ENCODE measurements around the gene FRMD4A. TPM values are rescaled to one million over a fixed set of nuclear protein-coding genes. Genes with fewer than 3 reads are reported as not detected.

The FRMD4A gene
- total and polyA plus RNA-seq, 2 experiments from 2014 or later, result 11.9 to 17.5 TPM

GRCh38 chr10:13765641-13766341, 564.9 kb downstream of the FRMD4A start:
- DNase-seq, result no peak

GRCh38 chr10:13761490-13762091, 569.1 kb downstream of the FRMD4A start:
- no peak overlapping the region for H3K9ac ChIP-seq
- DNase-seq, result no peak
- in situ Hi-C loops (cut with MboI), result no loop called here
- H3K27me3 ChIP-seq (replicated peaks; ENCODE audit: insufficient read depth), result no peaks in the 10 kb centered on the region
- H3K4me3 ChIP-seq, result no peak overlapping the region
- TF ChIP-seq EZH2phosphoT487 (IDR thresholded peaks at IDR 0.05; ENCODE audit: insufficient read depth, low read depth), result no peak
- TF ChIP-seq EZH2 (IDR thresholded peaks at IDR 0.05; ENCODE audit: insufficient read depth, poor library complexity, severe bottlenecking), result no peak
- H3K79me2 ChIP-seq (ENCODE audit: insufficient read depth), result no peaks in the 10 kb centered on the region
- H3K36me3 ChIP-seq (ENCODE audit: low read depth), result no peaks in the 10 kb centered on the region; the same call in 1 of the 2 replicates
- no peak overlapping the region for H3K27ac ChIP-seq
- H3K9me3 ChIP-seq (ENCODE audit: low read depth), result no peaks in the 10 kb centered on the region
- no peak overlapping the region for H3K4me2 ChIP-seq (ENCODE audit: unreplicated experiment)
- no peak overlapping the region for H2AFZ ChIP-seq
- no peaks in the 10 kb centered on the region for H3K9me2 ChIP-seq (ENCODE audit: insufficient read depth)
- peaks cover 9% of the 10 kb centered on the region for H3K4me1 ChIP-seq (ENCODE audit: insufficient read depth)
- no peaks in the 10 kb centered on the region for H3F3A ChIP-seq (ENCODE audit: insufficient read depth)
- 93 to 98% methylated on average over 2 of the region's 2 CpGs for WGBS, 2 experiments (ENCODE audit: low coverage in 1 of 2, low lambda C conversion rate in 2 of 2, missing lambda C conversion rate in 2 of 2)
- no peaks in the 10 kb centered on the region for H4K20me1 ChIP-seq (ENCODE audit: insufficient read depth)

More at GRCh38 chr10:13765641-13766341, 564.9 kb downstream of the FRMD4A start:
- Histone ChIP-seq H2AFZ (no peak overlapping the region), H3K4me1 (ENCODE audit: insufficient read depth) (0 out of 2 replicates have a peak, but pooled peaks cover 5% of the 10 kb centered on the region), H3F3A (ENCODE audit: insufficient read depth) (no peaks in the 10 kb centered on the region), H3K79me2 (ENCODE audit: insufficient read depth) (peaks cover under 1% of the 10 kb centered on the region; the same call in 1 of the 2 replicates), H3K27ac (no peak overlapping the region), H4K20me1 (ENCODE audit: insufficient read depth) (no peaks in the 10 kb centered on the region), H3K9ac (no peak overlapping the region), H3K9me2 (ENCODE audit: insufficient read depth) (no peaks in the 10 kb centered on the region), H3K27me3 (replicated peaks; ENCODE audit: insufficient read depth) (no peaks in the 10 kb centered on the region), H3K4me3 (no peak overlapping the region), H3K36me3 (ENCODE audit: low read depth) (no peaks in the 10 kb centered on the region; the same call in 1 of the 2 replicates), H3K9me3 (ENCODE audit: low read depth) (no peaks in the 10 kb centered on the region), H3K4me2 (ENCODE audit: unreplicated experiment) (no peak overlapping the region)
- in situ Hi-C loops (cut with MboI), result no loop called here
- 93 to 95% methylated on average over 19 of the region's 19 CpGs for WGBS, 2 experiments (ENCODE audit: low coverage in 1 of 2, low lambda C conversion rate in 2 of 2, missing lambda C conversion rate in 2 of 2)
- TF ChIP-seq EZH2phosphoT487 (IDR thresholded peaks at IDR 0.05; ENCODE audit: insufficient read depth, low read depth), result no peak
- TF ChIP-seq EZH2 (IDR thresholded peaks at IDR 0.05; ENCODE audit: insufficient read depth, poor library complexity, severe bottlenecking), result no peak

- WGBS, 2 experiments (ENCODE audit: low coverage in 1 of 2, low lambda C conversion rate in 2 of 2, missing lambda C conversion rate in 2 of 2), result 96 to 98% methylated on average over 6 of the region's 6 CpGs
- Histone ChIP-seq H3K4me1 (ENCODE audit: insufficient read depth) (peaks cover 9% of the 10 kb centered on the region), H3K9me2 (ENCODE audit: insufficient read depth) (no peaks in the 10 kb centered on the region), H3K36me3 (ENCODE audit: low read depth) (no peaks in the 10 kb centered on the region; the same call in 1 of the 2 replicates), H3F3A (ENCODE audit: insufficient read depth) (no peaks in the 10 kb centered on the region), H3K4me3 (no peak overlapping the region), H3K79me2 (ENCODE audit: insufficient read depth) (no peaks in the 10 kb centered on the region), H2AFZ (no peak overlapping the region), H3K4me2 (ENCODE audit: unreplicated experiment) (no peak overlapping the region), H3K9ac (no peak overlapping the region), H3K9me3 (ENCODE audit: low read depth) (no peaks in the 10 kb centered on the region), H4K20me1 (ENCODE audit: insufficient read depth) (no peaks in the 10 kb centered on the region), H3K27me3 (replicated peaks; ENCODE audit: insufficient read depth) (no peaks in the 10 kb centered on the region), H3K27ac (no peak overlapping the region)
- in situ Hi-C loops (cut with MboI), result no loop called here
- DNase-seq, result no peak
- TF ChIP-seq EZH2phosphoT487 (IDR thresholded peaks at IDR 0.05; ENCODE audit: insufficient read depth, low read depth) (no peak), EZH2 (IDR thresholded peaks at IDR 0.05; ENCODE audit: insufficient read depth, poor library complexity, severe bottlenecking) (no peak)
These were observed 571.6 kb downstream of the FRMD4A start for GRCh38 chr10:13759168-13759567.

GRCh38 chr10:13758756-13759155, 572.0 kb downstream of the FRMD4A start:
- Histone ChIP-seq H3K27me3 (replicated peaks; ENCODE audit: insufficient read depth) (no peaks in the 10 kb centered on the region), H3K27ac (no peak overlapping the region), H3K9ac (no peak overlapping the region), H3F3A (ENCODE audit: insufficient read depth) (no peaks in the 10 kb centered on the region), H3K36me3 (ENCODE audit: low read depth) (no peaks in the 10 kb centered on the region; the same call in 1 of the 2 replicates), H3K4me1 (ENCODE audit: insufficient read depth) (peaks cover 9% of the 10 kb centered on the region), H3K79me2 (ENCODE audit: insufficient read depth) (no peaks in the 10 kb centered on the region), H4K20me1 (ENCODE audit: insufficient read depth) (no peaks in the 10 kb centered on the region), H3K4me2 (ENCODE audit: unreplicated experiment) (no peak overlapping the region), H2AFZ (no peak overlapping the region), H3K4me3 (no peak overlapping the region), H3K9me3 (ENCODE audit: low read depth) (no peaks in the 10 kb centered on the region), H3K9me2 (ENCODE audit: insufficient read depth) (no peaks in the 10 kb centered on the region)
- no peak for DNase-seq
- TF ChIP-seq EZH2 (IDR thresholded peaks at IDR 0.05; ENCODE audit: insufficient read depth, poor library complexity, severe bottlenecking) (no peak), EZH2phosphoT487 (IDR thresholded peaks at IDR 0.05; ENCODE audit: insufficient read depth, low read depth) (no peak)
- 78 to 88% methylated on average over 5 of the region's 5 CpGs for WGBS, 2 experiments (ENCODE audit: low coverage in 1 of 2, low lambda C conversion rate in 2 of 2, missing lambda C conversion rate in 2 of 2)
- in situ Hi-C loops (cut with MboI), result no loop called here
